Upper lobe of right lung (tissue), 1 donor: ENCODE results near the gene AVP. TPM values are rescaled to one million over a fixed set of nuclear protein-coding genes. Genes with fewer than 3 reads are reported as not detected.
"Not testable (repeated sequence)": the region's sequence is repeated elsewhere in the genome, so short reads cannot be mapped to it uniquely, and the experiment has no call there.

Experiments
- ATAC-seq: fragments of 200-7000 bp; cut with Tn5 transposase; one replicate; pipeline ENCODE4 v1.9.1; 2020; ENCODE audit warnings: mild to moderate bottlenecking, moderate library complexity
- DNase-seq: peaks from one replicate; pipeline ENCODE4 v3.0.0-alpha.2; 2020
- H3K27ac ChIP-seq: fragments of 200-600 bp; one replicate; pipeline ENCODE4 v1.8.0; 2022
- H3K27me3 ChIP-seq: fragments of 200-600 bp; one replicate; pipeline ENCODE4 v1.8.0; 2022; ENCODE audit warnings: mild to moderate bottlenecking
- H3K36me3 ChIP-seq: fragments of 200-600 bp; one replicate; pipeline ENCODE4 v1.8.0; 2022
- H3K4me1 ChIP-seq: fragments of 200-600 bp; one replicate; pipeline ENCODE4 v1.8.0; 2022
- H3K4me3 ChIP-seq: fragments of 200-600 bp; one replicate; pipeline ENCODE4 v1.8.0; 2022; ENCODE audit warnings: mild to moderate bottlenecking
- H3K9me3 ChIP-seq: fragments of 200-600 bp; one replicate; pipeline ENCODE4 v1.8.0; 2022
- intact Hi-C: fragments of 100-400 bp; cut with DNase I; formaldehyde crosslinking; loops from one replicate; pipeline ENCODE4 v1.11.0; 2022
- total RNA-seq: library from RNA; stranded (reverse); fragmentation: NEBNext Ultra II Directional; extraction: Animal tissue kit (Norgen Biotek cat#: 25700); gene quantifications from one replicate; pipeline ENCODE4 v1.2.1, GENCODE V29; 2021
- TF ChIP-seq, protein P1 (sequence below): fragments of 200-600 bp; IDR thresholded peaks from one replicate; pipeline ENCODE4 v1.8.0; 2022; ENCODE audit warnings: antibody characterized with exemption
- donor health status: DM: no; HTN: yes; CAD: no; lungs with severe emphysema.

AVP gene
- total RNA-seq, 1 donor from 2014 or later = not detected

DNA sequence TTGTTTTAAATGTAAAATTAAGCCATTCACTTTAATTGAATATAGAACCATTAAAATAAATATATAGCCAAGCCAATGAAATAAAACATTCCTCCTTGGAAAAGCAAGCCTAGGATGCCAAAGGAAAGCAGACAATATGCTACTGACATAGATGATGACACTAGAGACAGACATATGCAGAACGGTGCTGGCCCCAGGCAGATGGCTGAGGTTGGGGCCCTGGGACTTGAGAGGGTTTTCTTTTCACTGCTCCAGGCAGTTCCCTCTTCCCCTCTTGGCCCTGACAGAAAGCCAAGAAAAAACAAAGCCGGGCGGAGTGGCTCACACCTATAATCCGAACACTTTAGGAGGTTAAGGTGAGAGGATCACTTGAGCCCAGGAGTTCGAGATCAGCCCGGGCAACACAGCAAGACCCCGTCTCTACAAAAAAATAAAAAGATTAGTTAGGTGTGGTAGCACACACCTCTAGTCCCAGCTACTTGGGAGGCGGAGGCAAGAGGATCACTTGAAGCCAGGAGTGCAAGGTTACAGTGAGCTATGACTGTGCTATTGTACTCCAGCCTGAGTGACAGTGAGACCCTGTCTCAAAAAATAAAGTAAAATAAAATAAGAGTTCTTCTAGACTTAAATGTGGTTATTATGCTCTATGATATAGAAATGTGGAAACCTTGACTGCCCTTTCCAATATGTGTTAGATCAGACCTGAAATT is 43.9 kb upstream of the AVP start:
- H3K4me1 ChIP-seq = no peaks in the 10 kb centered on the region
- H3K27me3 ChIP-seq = no peaks in the 10 kb centered on the region
- ATAC-seq (no peak), DNase-seq (no peak)
- H3K36me3 ChIP-seq = no peaks in the 10 kb centered on the region
- H3K9me3 ChIP-seq = no peaks in the 10 kb centered on the region
- H3K27ac ChIP-seq = no peak overlapping the region
- intact Hi-C loops = no loop called here
- TF ChIP-seq, protein P1, sequence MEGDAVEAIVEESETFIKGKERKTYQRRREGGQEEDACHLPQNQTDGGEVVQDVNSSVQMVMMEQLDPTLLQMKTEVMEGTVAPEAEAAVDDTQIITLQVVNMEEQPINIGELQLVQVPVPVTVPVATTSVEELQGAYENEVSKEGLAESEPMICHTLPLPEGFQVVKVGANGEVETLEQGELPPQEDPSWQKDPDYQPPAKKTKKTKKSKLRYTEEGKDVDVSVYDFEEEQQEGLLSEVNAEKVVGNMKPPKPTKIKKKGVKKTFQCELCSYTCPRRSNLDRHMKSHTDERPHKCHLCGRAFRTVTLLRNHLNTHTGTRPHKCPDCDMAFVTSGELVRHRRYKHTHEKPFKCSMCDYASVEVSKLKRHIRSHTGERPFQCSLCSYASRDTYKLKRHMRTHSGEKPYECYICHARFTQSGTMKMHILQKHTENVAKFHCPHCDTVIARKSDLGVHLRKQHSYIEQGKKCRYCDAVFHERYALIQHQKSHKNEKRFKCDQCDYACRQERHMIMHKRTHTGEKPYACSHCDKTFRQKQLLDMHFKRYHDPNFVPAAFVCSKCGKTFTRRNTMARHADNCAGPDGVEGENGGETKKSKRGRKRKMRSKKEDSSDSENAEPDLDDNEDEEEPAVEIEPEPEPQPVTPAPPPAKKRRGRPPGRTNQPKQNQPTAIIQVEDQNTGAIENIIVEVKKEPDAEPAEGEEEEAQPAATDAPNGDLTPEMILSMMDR = no peak
- no peak overlapping the region for H3K4me3 ChIP-seq

DNA sequence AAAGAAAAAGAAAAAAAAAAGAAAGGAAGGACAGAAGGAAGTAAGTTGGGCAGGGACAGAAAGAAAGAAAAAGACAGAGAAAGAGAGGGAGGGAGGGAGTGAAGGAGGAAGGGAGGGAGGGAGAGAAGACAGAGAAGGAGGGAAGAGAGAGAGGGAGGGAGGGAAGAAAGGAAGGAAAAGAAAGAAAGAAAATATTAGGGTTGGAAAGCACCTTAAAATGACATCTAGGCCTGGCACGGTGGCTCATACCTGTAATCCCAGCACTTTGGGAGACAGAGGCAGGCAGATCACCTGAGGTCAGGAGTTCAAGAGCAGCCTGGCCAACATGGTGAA is 42.0 kb upstream of the AVP start:
- Histone ChIP-seq H3K9me3 (no peaks in the 10 kb centered on the region), H3K36me3 (peaks cover 11% of the 10 kb centered on the region), H3K4me1 (no peaks in the 10 kb centered on the region), H3K27me3 (no peaks in the 10 kb centered on the region), H3K4me3 (no peak overlapping the region), H3K27ac (no peak overlapping the region)
- TF ChIP-seq, protein P1 = no peak
- DNase-seq (no peak), ATAC-seq (no peak)
- intact Hi-C loops = no loop called here

DNA sequence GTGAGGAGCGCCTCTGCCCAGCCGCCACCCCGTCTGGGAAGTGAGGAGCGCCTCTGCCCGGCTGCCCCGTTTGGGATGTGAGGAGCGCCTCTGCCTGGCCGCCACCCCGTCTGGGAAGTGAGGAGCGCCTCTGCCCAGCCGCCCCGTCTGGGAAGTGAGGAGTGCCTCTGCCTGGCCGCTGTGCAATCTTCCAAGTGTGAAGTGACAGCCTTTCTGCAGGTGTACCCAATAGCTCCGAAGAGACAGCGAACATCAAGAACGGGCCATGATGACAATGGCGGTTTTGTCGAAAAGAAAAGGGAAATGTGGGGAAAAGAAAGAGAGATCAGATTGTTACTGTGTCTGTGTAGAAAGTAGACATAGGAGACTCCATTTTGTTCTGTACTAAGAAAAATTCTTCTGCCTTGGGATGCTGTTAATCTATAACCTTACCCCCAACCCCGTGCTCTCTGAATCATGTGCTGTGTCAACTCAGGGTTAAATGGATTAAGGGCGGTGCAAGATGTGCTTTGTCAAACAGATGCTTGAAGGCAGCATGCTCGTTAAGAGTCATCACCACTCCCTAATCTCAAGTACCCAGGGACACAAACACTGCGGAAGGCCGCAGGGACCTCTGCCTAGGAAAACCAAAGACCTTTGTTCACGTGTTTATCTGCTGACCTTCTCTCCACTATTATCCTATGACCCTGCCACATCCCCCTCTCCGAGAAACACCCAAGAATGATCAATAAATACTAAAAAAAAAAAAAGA is 41.4 kb upstream of the AVP start:
- H3K27me3 ChIP-seq, ATAC-seq, H3K4me1 ChIP-seq, H3K4me3 ChIP-seq, H3K27ac ChIP-seq, DNase-seq, H3K9me3 ChIP-seq, intact Hi-C loops: not testable (repeated sequence)
- peaks cover 17% of the 10 kb centered on the region for H3K36me3 ChIP-seq

DNA sequence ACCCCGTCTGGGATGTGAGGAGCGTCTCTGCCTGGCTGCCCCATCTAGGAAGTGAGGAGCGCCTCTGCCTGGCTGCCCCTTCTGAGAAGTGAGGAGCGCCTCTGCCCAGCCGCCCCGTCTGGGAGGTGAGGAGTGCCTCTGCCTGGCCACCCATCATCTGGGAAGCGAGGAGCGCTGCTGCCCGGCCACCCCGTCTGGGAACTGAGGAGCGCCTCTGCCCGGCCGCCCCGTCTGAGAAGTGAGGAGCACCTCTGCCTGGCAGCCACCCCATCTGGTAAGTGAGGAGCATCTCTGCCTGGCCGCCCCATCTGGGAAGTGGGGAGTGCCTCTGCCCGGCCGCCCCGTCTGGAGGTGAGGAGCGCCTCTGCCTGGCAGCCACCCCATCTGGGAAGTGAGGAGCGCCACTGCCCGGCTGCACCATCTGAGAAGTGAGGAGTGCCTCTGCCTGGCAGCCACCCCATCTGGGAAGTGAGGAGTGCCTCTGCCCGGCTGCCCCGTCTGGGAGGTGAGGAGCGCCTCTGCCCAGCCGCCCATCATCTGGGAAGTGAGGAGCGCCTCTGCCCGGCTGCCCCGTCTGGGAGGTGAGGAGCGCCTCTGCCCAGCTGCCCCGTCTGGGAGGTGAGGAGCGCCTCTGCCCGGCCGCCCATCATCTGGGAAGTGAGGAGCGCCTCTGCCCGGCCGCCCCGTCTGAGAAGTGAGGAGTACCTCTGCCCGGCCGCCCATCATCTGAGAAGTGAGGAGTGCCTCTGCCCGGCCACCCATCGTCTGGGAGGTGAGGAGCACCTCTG is 40.4 kb upstream of the AVP start:
- intact Hi-C loops, H3K27me3 ChIP-seq, H3K4me1 ChIP-seq, H3K27ac ChIP-seq, DNase-seq, H3K9me3 ChIP-seq, ATAC-seq, H3K4me3 ChIP-seq: not testable (repeated sequence)
- H3K36me3 ChIP-seq = peaks cover 21% of the 10 kb centered on the region

DNA sequence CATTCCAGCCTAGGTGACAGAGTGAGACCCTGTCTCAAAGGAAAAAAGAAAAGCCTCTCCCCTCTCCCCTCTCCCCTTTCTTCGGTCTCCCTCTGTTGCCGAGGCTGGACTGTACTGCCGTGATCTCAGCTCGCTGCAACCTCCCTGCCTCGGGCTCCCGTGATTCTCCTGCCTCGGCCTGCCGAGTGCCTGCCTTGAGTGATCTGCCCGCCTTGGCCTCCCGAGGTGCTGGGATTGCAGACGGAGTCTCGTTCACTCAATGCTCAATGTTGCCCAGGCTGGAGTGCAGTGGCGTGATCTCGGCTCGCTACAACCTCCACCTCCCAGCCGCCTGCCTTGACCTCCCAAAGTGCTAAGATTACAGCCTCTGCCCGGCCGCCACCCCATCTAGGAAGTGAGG is 39.6 kb upstream of the AVP start:
- intact Hi-C loops, H3K4me1 ChIP-seq, ATAC-seq, DNase-seq, H3K27me3 ChIP-seq, H3K4me3 ChIP-seq, H3K9me3 ChIP-seq, H3K27ac ChIP-seq: not testable (repeated sequence)
- peaks cover 21% of the 10 kb centered on the region for H3K36me3 ChIP-seq

DNA sequence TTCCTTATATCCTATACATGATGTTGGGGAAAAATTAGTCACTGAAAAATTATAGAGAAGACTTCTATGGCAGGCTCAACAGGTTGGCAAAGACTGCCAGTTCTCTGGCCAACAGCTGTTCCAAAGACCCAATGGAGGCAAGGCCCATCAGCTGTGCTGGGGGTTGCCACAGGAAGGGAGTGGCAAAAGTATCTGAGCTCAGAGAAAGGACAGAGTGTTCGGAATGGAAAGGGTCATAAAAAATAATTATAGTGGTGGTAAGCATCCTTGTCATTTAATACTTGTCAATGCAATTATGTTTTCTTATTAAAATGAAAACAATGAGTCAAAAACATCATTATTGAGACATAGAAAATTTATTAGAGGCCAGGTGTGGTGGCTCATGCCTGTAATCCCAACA is 39.0 kb upstream of the AVP start:
- Histone ChIP-seq H3K4me3 (no peak overlapping the region), H3K27ac (no peak overlapping the region), H3K27me3 (no peaks in the 10 kb centered on the region), H3K4me1 (no peaks in the 10 kb centered on the region), H3K9me3 (no peaks in the 10 kb centered on the region), H3K36me3 (peaks cover 21% of the 10 kb centered on the region)
- DNase-seq (no peak), ATAC-seq (no peak)
- intact Hi-C loops = no loop called here
- TF ChIP-seq, protein P1 = no peak
